Stimulated activated CD4-positive, alpha-beta T cell treated with anti-CD3 and anti-CD28 coated beads, Interleukin-4, amount 100 ng/mL, for 24 hours (primary cell): ENCODE results near the gene PIWIL1.

Experiments
- DNase-seq: peaks from one replicate; pipeline ENCODE4 v3.0.0-alpha.2; 2020

PIWIL1 gene

DNA sequence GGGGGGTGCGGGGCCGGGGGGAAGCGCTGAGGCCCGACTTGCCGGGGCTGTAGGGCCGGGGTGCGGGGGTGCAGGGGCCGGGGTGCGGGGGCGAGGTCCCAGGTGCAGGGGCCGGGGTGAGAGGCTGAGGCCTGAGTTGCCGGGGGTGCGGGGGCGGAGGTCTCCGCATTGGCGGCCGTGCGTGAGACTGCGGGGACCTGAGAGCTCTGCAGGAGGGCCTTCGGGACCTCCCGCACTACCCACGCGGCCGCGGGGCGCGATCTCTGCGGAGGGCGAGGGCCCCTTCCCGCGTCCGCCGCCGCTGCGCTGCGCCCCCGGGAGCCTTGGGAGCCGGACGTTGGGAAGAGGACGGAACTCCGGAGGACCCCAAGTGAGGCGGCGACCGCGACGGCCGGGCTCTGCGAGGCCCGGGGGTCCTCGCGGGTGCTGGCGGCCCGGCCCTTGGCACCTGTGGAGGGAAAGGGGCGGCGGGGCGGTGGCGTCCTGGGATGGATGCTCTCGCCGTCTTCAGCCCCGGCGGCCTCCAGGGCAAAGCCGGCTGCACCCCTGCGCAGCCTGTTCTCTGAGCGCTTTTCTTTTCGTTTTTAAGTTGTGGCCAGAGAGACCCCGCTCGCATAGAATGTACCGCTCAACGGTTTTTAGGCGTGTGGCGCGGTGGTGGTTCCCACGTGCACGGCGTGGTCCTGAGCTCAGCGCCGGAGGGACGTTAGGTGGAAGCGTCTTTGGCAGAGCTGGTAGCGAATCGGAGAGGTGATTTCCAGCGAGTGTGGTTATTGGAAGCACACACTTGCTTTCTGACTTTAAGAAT lies 1.3 kb downstream of the PIWIL1 start:
- DNase-seq = no peak

- no peak for DNase-seq
These were observed 2.3 kb downstream of the PIWIL1 start for GRCh38 chr12:130339951-130340350.

DNA sequence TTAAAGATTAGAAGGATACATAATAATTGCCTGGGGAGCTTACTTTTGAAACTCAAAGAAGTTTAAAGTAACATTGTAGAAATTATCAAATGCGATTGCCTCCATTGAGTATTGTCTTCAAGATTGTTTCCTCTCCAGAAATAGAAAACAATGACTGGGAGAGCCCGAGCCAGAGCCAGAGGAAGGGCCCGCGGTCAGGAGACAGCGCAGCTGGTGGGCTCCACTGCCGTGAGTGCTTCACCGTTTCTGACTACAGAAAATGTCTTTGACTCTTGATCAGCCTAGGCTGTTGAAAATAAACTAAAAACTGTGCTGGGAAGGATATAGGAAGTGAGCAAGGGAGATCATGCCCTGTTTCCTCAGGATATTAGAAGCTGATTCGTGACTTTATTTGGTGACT lies 4.8 kb downstream of the PIWIL1 start:
- no peak for DNase-seq

DNA sequence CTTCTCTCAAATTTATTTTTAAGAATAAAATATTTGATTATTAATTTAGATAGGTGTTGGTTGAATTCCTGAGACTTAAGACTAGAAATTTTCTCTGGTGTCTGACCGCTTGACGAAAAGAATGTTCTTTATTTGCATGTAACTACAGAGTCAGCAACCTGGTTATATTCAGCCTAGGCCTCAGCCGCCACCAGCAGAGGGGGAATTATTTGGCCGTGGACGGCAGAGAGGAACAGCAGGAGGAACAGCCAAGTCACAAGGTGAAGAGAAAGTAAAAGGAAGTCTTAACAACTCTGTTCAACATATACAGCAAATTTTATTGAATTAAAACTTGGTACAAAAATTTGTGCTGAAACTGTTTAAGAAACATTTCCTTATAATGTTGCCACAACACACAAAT lies 5.2 kb downstream of the PIWIL1 start:
- DNase-seq = no peak

GRCh38 chr12:130344529-130344928 lies 6.8 kb downstream of the PIWIL1 start:
- DNase-seq = no peak

DNA sequence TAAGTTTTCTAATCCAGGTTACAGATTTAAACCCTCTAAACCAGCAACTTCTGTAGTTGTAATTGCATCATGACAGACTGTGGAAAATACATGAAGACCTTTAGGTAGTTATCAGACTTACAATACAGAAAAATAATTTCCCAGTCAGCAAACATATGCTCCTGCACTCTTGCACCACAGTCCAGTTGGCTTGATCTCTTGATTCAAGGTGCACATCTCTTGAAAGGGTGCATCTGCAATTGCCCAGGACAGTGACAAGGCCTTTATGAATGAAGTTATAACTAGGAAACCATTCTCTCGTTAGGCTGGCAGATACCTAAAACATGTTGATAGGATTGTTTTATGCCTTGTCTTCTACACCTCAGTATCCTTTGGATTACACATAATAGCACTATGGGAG lies 7.6 kb downstream of the PIWIL1 start:
- DNase-seq = no peak

DNA sequence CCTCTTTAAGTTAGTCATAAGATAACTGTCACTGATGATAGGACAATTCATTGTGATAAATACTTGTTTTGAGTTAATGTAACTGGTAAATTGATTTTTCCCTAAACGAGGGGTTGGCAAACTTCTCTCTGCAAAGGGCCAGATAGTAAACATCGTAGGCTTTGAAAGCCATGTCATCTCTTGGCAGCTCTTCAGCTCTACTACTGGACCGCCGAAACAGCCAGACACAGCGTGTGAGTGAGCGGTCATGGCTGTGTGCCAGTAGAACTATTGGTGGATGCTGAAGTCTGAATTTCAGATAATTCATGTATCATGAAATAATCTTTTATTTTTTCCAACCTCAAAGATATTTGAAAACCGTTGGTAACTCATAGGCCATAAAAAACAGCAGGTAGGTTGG lies 9.9 kb downstream of the PIWIL1 start:
- DNase-seq = no peak

DNA sequence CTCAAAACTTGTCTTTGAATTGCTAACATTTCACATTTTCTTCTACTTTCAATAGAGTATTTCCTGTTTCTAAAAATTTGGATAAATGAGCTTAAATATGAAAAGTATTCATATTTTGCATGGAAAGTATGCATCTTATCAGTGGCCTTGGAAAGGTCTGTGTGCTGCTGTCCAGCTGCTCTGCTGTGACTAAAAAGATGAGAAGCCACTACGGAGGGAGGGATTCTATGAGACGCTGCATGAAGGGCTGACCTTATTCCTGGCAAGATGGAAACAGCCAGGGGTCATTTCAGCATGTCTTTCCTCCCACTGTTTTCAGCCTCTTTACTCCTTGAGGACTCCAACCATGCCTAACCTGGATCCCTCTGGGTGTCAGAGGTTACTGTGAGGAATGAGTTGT lies 13.0 kb downstream of the PIWIL1 start:
- DNase-seq = no peak

DNA sequence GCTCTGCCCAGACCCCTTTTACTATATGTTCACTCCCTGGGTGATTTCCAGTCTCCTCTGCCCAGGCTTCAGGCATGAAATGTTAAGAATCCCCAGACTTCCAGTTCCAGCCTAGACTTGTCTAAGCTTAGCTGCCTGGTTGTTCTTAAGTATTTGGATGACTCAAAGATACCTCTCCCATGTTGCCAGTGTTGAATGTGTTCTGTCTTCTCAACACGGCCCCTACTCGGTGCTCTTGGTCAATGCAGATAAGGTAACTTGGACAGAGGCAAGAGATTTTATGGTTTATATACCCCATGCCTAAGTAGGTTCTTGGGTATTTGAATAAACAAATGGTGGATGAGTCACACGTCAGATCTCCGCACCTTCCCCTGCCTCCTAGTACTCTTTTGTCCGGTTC lies 13.6 kb downstream of the PIWIL1 start:
- DNase-seq = no peak

- DNase-seq = no peak
These were observed 15.4 kb downstream of the PIWIL1 start for GRCh38 chr12:130353081-130353480.

GRCh38 chr12:130354407-130354806 lies 16.7 kb downstream of the PIWIL1 start:
- no peak for DNase-seq

DNA sequence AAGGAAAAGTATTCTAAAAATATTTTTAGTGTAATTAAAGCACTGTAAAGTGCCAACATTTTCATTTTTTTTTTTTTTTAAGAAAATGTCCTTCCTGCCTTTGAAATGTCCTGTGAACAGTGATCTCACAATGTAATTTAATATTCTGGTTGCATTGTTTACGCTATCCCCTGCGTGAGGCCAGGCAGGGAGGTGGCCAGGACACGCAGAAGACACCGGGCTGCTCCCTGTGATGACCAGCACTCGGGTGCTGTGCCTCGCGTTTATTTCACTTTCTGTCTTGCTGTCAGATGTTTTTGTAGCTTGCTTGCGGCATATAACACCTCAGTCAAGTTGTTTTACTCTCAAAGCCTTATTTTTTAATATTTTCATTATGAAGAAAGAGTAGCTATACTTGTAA lies 18.5 kb downstream of the PIWIL1 start:
- no peak for DNase-seq

DNA sequence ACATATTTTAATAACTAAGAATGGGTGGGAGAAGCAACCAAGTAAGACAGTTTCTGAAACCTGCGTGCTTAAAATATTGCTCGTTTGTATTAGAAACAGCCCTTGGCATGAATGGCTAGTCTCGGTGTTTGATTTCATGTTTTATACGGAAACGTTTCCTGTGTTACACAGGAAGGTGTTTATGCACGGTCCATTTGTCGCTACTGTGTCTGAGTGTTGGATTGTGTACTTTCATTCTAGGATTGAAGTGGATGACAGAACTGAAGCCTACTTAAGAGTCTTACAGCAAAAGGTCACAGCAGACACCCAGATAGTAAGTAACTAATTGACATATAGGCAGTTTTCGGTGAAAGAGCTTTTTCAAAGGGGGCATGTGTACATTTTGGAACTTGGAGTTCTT lies 19.6 kb downstream of the PIWIL1 start:
- no peak for DNase-seq

DNA sequence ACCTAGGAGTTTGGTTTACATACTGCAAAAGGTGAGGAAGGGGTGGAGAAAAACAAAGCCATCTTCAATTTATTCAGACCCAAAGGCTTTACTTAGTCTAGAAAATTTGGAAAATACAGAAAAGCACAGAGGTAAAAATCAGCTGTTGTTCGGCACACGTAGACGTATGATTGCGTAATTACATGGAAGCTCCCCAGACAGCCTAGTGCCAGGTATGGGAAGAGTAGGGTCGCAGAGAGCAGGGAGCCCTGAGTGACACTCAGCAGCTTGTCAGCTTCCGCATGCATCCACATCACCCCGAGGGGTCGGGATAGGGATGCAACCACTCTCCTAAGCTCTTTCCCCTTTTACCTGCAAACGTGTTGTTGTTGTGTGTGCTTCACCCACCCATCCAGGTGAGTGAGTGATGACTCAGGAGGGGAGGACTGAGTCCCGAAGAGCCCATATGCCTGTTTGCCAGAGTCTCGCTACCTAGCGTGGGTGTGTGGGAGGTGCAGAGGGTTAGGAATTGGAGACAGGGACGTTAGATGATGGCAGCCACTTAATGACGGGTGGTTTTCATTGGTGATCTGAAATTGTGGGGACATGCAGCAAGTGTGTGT lies 20.1 kb downstream of the PIWIL1 start:
- no peak for DNase-seq

- no peak for DNase-seq
These were observed 24.4 kb downstream of the PIWIL1 start for GRCh38 chr12:130362060-130362459.

- no peak for DNase-seq
These were observed 26.9 kb downstream of the PIWIL1 start for GRCh38 chr12:130364578-130364977.

DNA sequence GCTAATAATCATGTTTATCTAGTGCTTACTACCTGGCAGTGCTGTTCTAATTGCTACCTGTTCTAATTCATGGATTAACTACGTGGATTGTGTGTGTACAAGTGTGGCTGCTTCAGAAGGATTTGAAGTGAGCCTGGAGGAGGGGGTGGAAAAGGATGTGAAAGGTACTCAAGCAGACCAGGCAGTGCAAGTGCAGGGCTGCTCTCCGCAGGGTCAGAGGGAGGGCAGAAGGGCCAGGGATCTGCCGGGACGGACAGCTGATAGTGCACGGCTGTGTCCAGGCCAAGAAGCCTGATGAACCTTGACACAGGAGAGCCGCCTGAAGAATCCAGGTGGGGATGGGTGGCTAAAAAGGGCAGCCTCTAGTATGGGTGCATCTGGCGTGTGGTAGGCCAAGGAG lies 28.5 kb downstream of the PIWIL1 start:
- DNase-seq = no peak

DNA sequence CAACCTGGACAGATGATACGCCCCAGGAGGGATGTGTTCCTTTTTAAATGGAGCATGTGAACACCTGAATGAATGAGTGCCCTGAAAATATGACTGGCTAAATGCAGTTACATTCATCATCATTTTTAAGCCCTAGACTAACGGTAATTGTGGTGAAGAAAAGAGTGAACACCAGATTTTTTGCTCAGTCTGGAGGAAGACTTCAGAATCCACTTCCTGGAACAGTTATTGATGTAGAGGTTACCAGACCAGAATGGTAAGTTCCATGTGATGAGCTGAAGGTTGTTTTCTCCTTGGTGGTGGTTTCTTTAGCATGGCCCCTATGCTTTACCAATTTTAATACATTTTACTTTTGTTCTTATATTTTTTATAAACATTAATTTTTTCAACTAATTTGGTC lies 29.3 kb downstream of the PIWIL1 start:
- DNase-seq = no peak

- DNase-seq = no peak
These were observed 29.8 kb downstream of the PIWIL1 start for GRCh38 chr12:130367523-130367922.

- DNase-seq = no peak
These were observed 32.1 kb downstream of the PIWIL1 start for GRCh38 chr12:130369816-130370215.

DNA sequence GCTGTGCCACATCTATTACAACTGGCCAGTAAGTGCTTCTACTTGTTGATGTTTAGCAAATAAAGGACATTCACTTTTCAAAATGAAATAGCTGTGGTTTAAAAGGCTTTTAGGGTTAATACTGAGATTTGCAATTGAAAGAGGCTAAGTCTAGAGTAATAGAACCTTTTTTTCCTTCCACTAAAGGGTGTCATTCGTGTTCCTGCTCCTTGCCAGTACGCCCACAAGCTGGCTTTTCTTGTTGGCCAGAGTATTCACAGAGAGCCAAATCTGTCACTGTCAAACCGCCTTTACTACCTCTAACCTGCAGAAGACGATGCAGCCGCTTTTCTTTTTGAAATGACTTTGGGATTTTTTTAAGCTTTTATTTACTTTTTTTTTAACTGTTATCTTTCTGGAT lies 33.6 kb downstream of the PIWIL1 start:
- no peak for DNase-seq

GRCh38 chr12:130372936-130373335 lies 35.2 kb downstream of the PIWIL1 start:
- no peak for DNase-seq

- DNase-seq = no peak
These were observed 36.4 kb downstream of the PIWIL1 start for GRCh38 chr12:130374083-130374482.

DNA sequence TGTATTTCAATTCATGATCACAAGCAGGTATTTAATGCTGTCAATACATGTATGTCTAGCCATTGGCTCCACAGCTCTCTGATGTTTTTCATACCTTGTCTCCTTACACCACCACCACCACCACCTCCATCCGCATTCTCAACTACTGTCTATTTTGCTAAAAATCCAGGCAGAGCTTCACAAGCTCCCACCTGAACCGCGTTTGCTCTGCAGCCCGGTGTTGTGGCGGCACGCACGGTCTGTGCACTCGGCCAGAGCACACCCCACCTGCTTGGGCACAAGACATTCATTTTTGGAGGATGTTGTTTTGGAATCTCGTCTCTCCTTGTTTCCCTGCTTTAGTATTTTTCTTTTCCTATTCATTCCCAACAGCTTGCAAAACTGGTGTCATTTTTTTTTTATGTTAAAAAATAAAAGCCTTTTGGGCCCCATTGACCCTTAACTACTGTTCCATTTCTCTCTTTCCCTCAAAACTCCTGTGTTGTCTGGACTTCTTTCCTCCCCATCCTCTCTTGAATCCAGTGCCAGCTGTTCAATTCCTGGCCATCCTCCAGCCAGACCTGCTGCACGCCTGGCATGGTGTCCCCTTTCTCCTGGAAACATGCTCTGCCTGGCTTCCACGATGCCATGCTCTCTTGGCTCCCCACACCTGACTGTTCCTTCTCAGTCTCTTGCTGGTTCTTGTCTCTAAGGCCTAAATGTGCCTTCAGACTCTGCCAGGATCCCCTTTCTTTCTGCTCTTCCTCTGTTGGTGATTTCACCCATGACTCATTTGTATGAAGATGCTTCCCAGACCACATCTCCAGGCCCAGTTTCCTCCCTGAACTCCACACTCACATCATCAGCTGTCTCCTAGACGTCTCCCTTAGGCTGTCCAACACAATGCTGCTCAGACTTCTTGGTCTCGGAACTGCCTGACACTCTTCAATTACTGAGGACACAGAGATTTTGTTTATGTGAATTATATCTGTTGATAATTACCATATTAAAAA lies 37.9 kb downstream of the PIWIL1 start:
- no peak for DNase-seq
